Lower leg skin (tissue), 4 donors: ENCODE data around the gene TBCC. TPM values are rescaled to one million over a fixed set of nuclear protein-coding genes. Genes with fewer than 3 reads are reported as not detected.

Experiments used
- DNase-seq, 2 donors: peaks; one replicate each; pipeline ENCODE4 v3.0.0-alpha.2; 2019; ENCODE audit warnings: low spot score in 2 of 2
- H3K4me3 ChIP-seq: fragments of 200-600 bp; sonication (generic); 2 replicates; pipeline ENCODE4 v1.5.1; 2017; ENCODE audit warnings: mild to moderate bottlenecking, low read depth; ENCODE audit not compliant: poor library complexity, severe bottlenecking
- POLR2A ChIP-seq, 2 donors: fragments of 450-650 bp; IDR thresholded peaks; one replicate each; pipeline ENCODE4 v1.6.1; 2016 to 2017; ENCODE audit warnings: antibody characterized with exemption in 2 of 2, mild to moderate bottlenecking in 1 of 2, moderate library complexity in 1 of 2
- WGBS, 2 donors: methylation state at CpG; one replicate each; pipeline ENCODE4 v1.1.5; 2018; 5-methylcytosine and 5-hydroxymethylcytosine counted together
- intact Hi-C: fragments of 100-400 bp; cut with DNase I; formaldehyde crosslinking; loops from one replicate; pipeline ENCODE4 v1.15.0; 2023; ENCODE audit warnings: low total_unique reads
- total RNA-seq, 4 donors: library from RNA; depleted of rRNA; stranded (reverse); fragments of >200 nt; gene quantifications; one replicate each; pipeline ENCODE4 v1.1.0, GENCODE V29; 2016
- TF ChIP-seq, protein P1 (sequence below), 3 donors: fragments of 450-650 bp; IDR thresholded peaks; one replicate each; pipeline ENCODE4 v1.5.1; 2016; ENCODE audit warnings: antibody characterized with exemption in 3 of 3, mild to moderate bottlenecking in 3 of 3, moderate library complexity in 2 of 3

TBCC gene
- total RNA-seq, 4 donors from 2014 or later: 40.3 to 55.5 (median 45.3) TPM

DNA sequence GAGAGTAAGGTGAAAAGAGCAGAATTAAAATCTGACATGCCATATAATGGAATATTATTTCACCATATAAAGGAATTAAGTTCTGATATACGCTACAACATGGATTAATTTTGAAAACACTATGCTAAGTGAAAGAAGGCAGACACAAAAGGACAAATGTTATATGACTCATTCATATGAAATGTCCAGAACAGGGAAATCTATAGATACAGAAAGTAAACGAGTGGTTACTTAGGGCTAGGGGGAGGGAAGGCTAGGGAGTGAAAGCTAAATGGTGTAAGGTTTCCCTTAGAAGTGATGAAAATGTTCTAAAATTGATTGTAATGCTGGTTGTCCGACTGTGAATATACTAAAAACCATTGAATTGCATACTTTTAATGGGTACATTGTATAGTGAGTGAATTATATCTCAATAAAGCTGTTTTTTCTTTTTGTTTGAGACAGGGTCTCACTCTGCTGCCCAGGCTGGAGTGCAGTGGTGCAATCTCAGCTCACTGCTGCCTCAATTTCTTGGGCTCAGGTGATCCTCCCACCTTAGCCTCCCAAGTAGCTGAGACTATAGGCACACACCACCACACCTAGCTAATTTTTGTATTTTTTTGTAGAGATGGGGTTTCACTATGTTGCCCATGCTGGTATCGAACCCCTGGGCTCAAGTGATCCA lies 31.7 kb downstream of the TBCC start:
- no peak for TF ChIP-seq POLR2A (IDR thresholded peaks at IDR 0.05)
- TF ChIP-seq, protein P1, sequence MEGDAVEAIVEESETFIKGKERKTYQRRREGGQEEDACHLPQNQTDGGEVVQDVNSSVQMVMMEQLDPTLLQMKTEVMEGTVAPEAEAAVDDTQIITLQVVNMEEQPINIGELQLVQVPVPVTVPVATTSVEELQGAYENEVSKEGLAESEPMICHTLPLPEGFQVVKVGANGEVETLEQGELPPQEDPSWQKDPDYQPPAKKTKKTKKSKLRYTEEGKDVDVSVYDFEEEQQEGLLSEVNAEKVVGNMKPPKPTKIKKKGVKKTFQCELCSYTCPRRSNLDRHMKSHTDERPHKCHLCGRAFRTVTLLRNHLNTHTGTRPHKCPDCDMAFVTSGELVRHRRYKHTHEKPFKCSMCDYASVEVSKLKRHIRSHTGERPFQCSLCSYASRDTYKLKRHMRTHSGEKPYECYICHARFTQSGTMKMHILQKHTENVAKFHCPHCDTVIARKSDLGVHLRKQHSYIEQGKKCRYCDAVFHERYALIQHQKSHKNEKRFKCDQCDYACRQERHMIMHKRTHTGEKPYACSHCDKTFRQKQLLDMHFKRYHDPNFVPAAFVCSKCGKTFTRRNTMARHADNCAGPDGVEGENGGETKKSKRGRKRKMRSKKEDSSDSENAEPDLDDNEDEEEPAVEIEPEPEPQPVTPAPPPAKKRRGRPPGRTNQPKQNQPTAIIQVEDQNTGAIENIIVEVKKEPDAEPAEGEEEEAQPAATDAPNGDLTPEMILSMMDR (IDR thresholded peaks at IDR 0.05): no peak
- H3K4me3 ChIP-seq: no peak overlapping the region
- 76 to 77% methylated on average over 4 of the region's 4 CpGs for WGBS, 2 donors
- no peak for DNase-seq
- intact Hi-C loops: no loop called here

DNA sequence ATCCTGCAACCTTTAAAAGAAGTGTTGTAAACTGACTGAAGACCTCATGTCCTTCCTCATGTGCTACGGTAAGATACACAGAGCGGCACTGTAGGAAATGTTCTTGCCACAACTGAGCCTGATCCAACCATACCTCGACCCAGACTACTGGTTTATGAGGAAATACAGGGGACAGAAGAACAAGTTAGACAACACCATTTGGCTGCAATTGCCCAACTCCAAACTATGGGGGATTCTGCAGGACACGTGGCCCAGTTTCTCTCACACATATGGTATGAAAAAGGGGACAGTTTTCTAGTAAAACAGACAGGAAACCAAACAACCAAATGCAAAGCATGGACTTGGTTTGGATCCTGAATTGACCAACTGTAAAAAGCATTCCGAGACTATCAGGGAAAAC lies 34.0 kb downstream of the TBCC start:
- no peak overlapping the region for H3K4me3 ChIP-seq
- TF ChIP-seq, protein P1 (IDR thresholded peaks at IDR 0.05): no peak
- TF ChIP-seq POLR2A (IDR thresholded peaks at IDR 0.05): no peak
- intact Hi-C loops: no loop called here
- no peak for DNase-seq
- WGBS, 2 donors: 90 to 92% methylated on average over 5 of the region's 5 CpGs

DNA sequence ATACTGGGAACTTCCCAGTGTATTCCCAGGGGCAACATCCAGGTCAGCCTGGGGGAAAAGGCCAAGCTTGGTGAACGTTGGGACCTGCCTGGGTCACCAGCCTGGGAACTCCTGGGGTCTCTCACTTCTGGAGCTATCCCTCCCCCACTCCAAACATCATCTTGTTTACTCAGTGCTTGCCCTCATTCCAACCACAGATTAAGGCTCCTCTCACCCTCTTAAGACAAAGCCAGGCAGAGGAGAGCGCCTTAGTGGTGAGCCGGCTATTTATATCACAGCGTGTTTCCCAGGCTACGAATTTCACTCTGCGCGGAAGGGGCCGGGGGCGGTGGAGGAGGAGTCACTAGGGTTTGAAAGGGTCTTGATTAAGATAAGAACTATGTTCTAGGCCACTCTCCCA lies 35.6 kb downstream of the TBCC start:
- WGBS, 2 donors: 58 to 59% methylated on average over 9 of the region's 9 CpGs
- DNase-seq: no peak
- TF ChIP-seq POLR2A (IDR thresholded peaks at IDR 0.05): no peak
- TF ChIP-seq, protein P1 (IDR thresholded peaks at IDR 0.05): no peak
- H3K4me3 ChIP-seq: no peak overlapping the region
- intact Hi-C loops: no loop called here

DNA sequence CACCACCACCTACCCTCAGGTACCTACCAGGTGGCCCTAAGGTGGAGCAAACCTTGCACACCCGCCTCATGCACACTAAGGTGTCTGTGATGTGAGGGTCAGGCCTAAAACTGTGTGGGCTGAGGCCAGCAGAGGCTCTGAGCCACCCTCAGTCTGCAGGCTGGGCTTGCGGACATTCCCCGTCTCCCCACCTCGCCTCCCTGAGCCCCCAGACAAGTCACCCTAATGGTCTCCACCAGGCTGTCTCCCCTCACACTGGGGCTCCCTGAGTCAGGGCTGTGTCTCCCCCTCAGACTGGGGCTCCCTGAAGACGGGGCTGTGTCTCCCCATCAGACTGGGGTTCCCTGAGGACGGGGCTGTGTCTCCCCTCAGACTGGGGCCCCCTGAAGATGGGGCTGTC lies 36.0 kb downstream of the TBCC start:
- H3K4me3 ChIP-seq: no peak overlapping the region
- intact Hi-C loops: no loop called here
- DNase-seq: no peak
- TF ChIP-seq, protein P1 (IDR thresholded peaks at IDR 0.05): no peak
- no peak for TF ChIP-seq POLR2A (IDR thresholded peaks at IDR 0.05)
- 92 to 100% methylated on average over 3 to 6 of the region's 6 CpGs for WGBS, 2 donors

DNA sequence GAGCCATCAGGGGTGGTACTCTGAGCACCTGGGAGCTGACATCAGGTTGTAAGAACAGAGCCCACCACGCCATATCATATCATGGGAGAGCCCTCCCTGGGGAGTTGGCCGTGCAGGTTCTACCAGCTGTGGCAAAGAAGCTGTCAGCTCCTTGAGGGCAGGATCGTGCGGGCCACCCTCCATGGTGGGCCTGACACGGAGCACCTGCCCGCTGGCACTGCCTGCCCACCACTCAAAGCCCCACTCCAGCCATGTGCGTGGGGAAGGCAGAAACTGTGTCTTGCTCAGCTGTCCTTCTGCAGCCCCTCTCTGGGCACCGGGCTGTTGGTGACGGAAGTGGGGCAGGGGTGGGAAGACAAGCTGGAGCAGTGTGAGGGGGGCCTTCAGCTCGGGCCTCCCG lies 37.8 kb downstream of the TBCC start:
- TF ChIP-seq, protein P1 (IDR thresholded peaks at IDR 0.05): no peak
- no peak for TF ChIP-seq POLR2A (IDR thresholded peaks at IDR 0.05)
- DNase-seq: no peak
- 84 to 96% methylated on average over 7 to 11 of the region's 11 CpGs for WGBS, 2 donors
- intact Hi-C loops: no loop called here
- no peak overlapping the region for H3K4me3 ChIP-seq

DNA sequence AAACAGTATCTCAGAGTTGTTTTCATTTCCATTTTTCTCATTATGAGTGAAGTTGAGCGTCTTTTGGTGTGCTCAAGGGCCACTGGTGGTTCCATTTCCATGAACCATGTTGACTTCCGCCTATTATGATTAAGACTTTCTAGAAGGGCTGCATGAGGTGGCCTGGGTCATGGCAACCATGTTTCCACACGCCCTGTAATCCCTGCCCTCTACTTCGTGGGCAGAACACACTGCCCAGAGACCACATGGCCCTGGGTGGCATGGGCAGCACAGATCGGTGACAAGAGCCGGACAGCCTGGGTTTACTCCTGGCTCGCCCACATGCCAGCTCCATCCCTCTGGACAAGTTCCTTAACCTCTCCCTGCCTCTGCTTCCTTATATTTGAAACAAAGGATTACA lies 38.3 kb downstream of the TBCC start:
- TF ChIP-seq, protein P1 (IDR thresholded peaks at IDR 0.05): no peak
- TF ChIP-seq POLR2A (IDR thresholded peaks at IDR 0.05): no peak
- 92% methylated on average over 7 of the region's 7 CpGs for WGBS, 2 donors
- DNase-seq: no peak
- intact Hi-C loops: no loop called here
- no peak overlapping the region for H3K4me3 ChIP-seq
